ENCODE measurements around the gene CGNL1. TPM values are rescaled to one million over a fixed set of nuclear protein-coding genes. Genes with fewer than 3 reads are reported as not detected.

Gene CGNL1
- total RNA-seq, 2 donors from 2014 or later = 16.4 to 29.8 TPM

DNA sequence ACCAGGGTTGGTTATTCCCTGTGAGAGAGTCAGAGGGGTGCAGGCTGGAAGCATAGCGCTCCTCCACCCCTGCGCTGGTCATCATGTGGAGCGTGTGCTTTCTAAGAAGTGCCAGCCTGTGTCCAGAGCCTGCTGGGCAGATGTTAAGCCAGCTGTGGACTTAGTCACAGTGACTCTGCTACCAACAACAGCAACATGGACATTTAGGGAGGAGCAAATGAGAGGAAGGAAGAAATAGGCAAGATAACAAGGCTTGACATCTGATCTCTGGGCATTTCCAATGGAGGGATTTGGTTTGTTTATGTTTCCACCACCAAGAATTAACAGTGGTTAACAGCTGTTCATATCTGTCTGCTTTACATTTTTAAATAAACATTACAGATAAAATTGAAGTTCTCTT lies 179.0 kb downstream of the CGNL1 start:
- Histone ChIP-seq H3K9me3 (no peaks in the 10 kb centered on the region), H3K4me3 (no peak overlapping the region), H3K36me3 (no peaks in the 10 kb centered on the region), H3K4me1 (peaks cover 0 to 58% of the 10 kb centered on the region in 2 donors), H3K27me3 (no peaks in the 10 kb centered on the region), H3K27ac (peak overlapping the region; percentile 69)
- no peak for TF ChIP-seq CTCF (IDR thresholded peaks at IDR 0.05)
- DNase-seq (ENCODE audit: low spot score) = no peak

GRCh38 chr15:57556040-57556439 lies 179.7 kb downstream of the CGNL1 start:
- TF ChIP-seq CTCF (IDR thresholded peaks at IDR 0.05) = no peak
- no peaks in the 10 kb centered on the region for H3K9me3 ChIP-seq
- no peaks in the 10 kb centered on the region for H3K27me3 ChIP-seq
- H3K4me1 ChIP-seq = peaks cover 0 to 58% of the 10 kb centered on the region in 2 donors
- no peaks in the 10 kb centered on the region for H3K36me3 ChIP-seq
- H3K4me3 ChIP-seq = no peak overlapping the region
- DNase-seq (ENCODE audit: low spot score) = no peak
- H3K27ac ChIP-seq = no peak overlapping the region

DNA sequence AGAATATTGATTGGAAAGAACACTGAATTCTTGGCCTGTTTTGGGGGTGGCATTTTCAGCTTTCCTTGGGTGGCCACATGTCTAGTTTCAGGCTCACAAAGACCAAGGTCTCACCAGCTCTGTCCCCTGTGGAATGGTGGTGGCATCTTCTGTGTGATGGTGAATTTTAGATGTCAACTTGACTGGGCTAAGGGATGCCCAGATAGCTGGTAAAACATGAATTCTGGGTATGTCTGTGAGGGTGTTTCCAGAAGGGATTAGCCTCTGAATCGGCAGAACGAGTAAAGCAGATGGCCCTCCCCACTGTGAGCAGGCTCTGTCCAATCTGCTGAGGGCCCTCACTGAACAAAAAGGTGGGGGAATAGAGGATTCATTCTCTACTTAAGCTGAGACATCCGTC lies 181.0 kb downstream of the CGNL1 start:
- no peak for TF ChIP-seq CTCF (IDR thresholded peaks at IDR 0.05)
- no peaks in the 10 kb centered on the region for H3K9me3 ChIP-seq
- no peak for DNase-seq (ENCODE audit: low spot score)
- no peaks in the 10 kb centered on the region for H3K27me3 ChIP-seq
- H3K4me1 ChIP-seq = peaks cover 0 to 51% of the 10 kb centered on the region in 2 donors
- H3K27ac ChIP-seq = no peak overlapping the region
- H3K4me3 ChIP-seq = no peak overlapping the region
- no peaks in the 10 kb centered on the region for H3K36me3 ChIP-seq

GRCh38 chr15:57557810-57558209 lies 181.5 kb downstream of the CGNL1 start:
- peaks cover 0 to 45% of the 10 kb centered on the region in 2 donors for H3K4me1 ChIP-seq
- TF ChIP-seq CTCF (IDR thresholded peaks at IDR 0.05) = no peak

DNA sequence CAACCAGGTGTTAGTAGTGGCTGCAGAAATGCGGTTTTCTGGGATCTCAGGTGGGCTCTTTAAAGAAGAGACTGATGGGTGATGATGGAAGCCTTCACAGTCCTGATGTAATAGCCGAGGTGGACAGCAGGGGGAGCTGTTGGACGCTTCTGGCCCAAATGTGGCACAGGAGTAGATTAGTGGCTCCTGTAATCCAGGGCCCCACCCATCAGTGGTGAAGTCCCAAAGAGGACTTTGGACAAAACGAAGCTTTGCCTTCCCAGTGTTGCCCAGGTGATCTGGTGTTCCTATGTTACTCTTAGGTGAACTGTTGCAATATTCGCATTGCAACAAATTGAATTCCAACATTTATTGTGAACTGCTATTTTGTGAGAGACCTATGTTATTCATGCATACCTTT lies 183.6 kb downstream of the CGNL1 start:
- TF ChIP-seq CTCF (IDR thresholded peaks at IDR 0.05) = peak; percentile 80 to 92
- peak; percentile 81 for DNase-seq (ENCODE audit: low spot score)
- Histone ChIP-seq H3K4me3 (no peak overlapping the region), H3K4me1 (peaks cover 0 to 25% of the 10 kb centered on the region in 2 donors), H3K36me3 (no peaks in the 10 kb centered on the region), H3K27me3 (no peaks in the 10 kb centered on the region), H3K9me3 (no peaks in the 10 kb centered on the region), H3K27ac (no peak overlapping the region)

More at GRCh38 chr15:57557810-57558209, 181.5 kb downstream of the CGNL1 start:
- no peaks in the 10 kb centered on the region for H3K27me3 ChIP-seq
- no peak overlapping the region for H3K27ac ChIP-seq
- H3K4me3 ChIP-seq = no peak overlapping the region
- H3K9me3 ChIP-seq = no peaks in the 10 kb centered on the region
- DNase-seq (ENCODE audit: low spot score) = no peak
- no peaks in the 10 kb centered on the region for H3K36me3 ChIP-seq

DNA sequence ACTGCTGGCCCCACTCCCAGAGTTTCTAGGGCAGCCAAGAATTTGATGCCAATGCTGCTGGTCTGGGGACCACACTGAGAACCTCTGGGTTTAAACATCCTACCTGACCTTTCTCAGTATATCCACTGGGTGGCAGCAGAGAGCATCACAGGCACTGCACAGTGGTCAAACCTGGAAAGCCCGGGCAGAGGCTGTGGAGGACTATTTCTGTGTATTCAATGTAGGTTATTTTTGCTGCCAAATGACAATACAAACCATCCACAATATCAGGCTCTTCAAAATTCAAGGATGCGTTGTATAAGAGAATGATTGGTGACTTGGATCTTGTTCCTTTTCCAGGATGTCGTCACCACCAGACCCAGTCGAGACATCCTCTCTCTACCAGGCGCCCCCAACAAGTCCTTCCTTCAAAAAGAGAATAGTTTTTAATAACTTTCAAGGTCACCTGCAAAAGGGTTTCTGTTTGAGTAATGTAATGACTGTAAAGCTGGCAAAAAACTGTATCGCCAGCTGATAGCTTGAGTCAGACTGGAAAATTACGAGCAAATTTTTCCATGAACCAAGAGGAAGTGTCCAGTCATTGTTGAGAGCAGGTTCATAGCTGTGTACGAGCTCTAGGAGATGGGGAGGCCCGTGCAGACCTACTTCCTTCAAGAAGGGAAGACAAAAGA lies 184.9 kb downstream of the CGNL1 start:
- no peaks in the 10 kb centered on the region for H3K27me3 ChIP-seq
- peak overlapping the region; percentile 66 to 75 for H3K27ac ChIP-seq
- peak; percentile 88 to 96 for TF ChIP-seq CTCF (IDR thresholded peaks at IDR 0.05)
- H3K4me1 ChIP-seq = peaks cover 0 to 25% of the 10 kb centered on the region in 2 donors
- H3K4me3 ChIP-seq = no peak overlapping the region
- no peaks in the 10 kb centered on the region for H3K36me3 ChIP-seq
- H3K9me3 ChIP-seq = no peaks in the 10 kb centered on the region
- peak; percentile 82 for DNase-seq (ENCODE audit: low spot score)
